ENCODE data around the gene COPA. TPM values are rescaled to one million over a fixed set of nuclear protein-coding genes. Genes with fewer than 3 reads are reported as not detected.
A peak's percentile ranks its signal among the peaks of the same experiment; 100 is the strongest.

Gene COPA
- total RNA-seq, 1 donor, result 322 TPM

GRCh38 chr1:160367516-160367900 is 24.5 kb upstream of the COPA start:
- DNase-seq (ENCODE audit: low read depth), result no peak

GRCh38 chr1:160366731-160367515 is 23.9 kb upstream of the COPA start, which contains the start of gene NHLH1:
TSS of gene NHLH1 (plus strand) at chr1:160367071. CDS start at chr1:160370732, 3,661 bp downstream.
- no peak within 1 kb of the TSS for H3K4me3 ChIP-seq (ENCODE audit: low read depth, low read length)
- TF ChIP-seq CTCF (IDR thresholded peaks at IDR 0.05; ENCODE audit: insufficient read depth, low read depth, low read length), result no peak
- no peak for DNase-seq (ENCODE audit: low read depth)

More at GRCh38 chr1:160367516-160367900, 24.5 kb upstream of the COPA start:
- TF ChIP-seq CTCF (IDR thresholded peaks at IDR 0.05; ENCODE audit: insufficient read depth, low read depth, low read length), result no peak
- H3K4me3 ChIP-seq (ENCODE audit: low read depth, low read length), result no peak overlapping the region

GRCh38 chr1:160365325-160365724 is 22.3 kb upstream of the COPA start:
- TF ChIP-seq CTCF (IDR thresholded peaks at IDR 0.05; ENCODE audit: insufficient read depth, low read depth, low read length), result no peak
- DNase-seq (ENCODE audit: low read depth), result no peak

GRCh38 chr1:160363951-160364735 is 21.1 kb upstream of the COPA start:
- DNase-seq (ENCODE audit: low read depth), result no peak
- no peak for TF ChIP-seq CTCF (IDR thresholded peaks at IDR 0.05; ENCODE audit: insufficient read depth, low read depth, low read length)
- H3K4me3 ChIP-seq (ENCODE audit: low read depth, low read length), result no peak overlapping the region

More at GRCh38 chr1:160365325-160365724, 22.3 kb upstream of the COPA start:
- H3K4me3 ChIP-seq (ENCODE audit: low read depth, low read length), result no peak overlapping the region

- H3K4me3 ChIP-seq (ENCODE audit: low read depth, low read length), result no peak overlapping the region
- no peak for DNase-seq (ENCODE audit: low read depth)
- no peak for TF ChIP-seq CTCF (IDR thresholded peaks at IDR 0.05; ENCODE audit: insufficient read depth, low read depth, low read length)
Measured at GRCh38 chr1:160363010-160363409, 20.0 kb upstream of the COPA start.

- H3K4me3 ChIP-seq (ENCODE audit: low read depth, low read length), result no peak overlapping the region
- TF ChIP-seq CTCF (IDR thresholded peaks at IDR 0.05; ENCODE audit: insufficient read depth, low read depth, low read length), result no peak
- peak; percentile 25 for DNase-seq (ENCODE audit: low read depth)
Measured at GRCh38 chr1:160362168-160362957, 19.3 kb upstream of the COPA start.
